ENCODE data around the gene SPATS2.

GRCh38 chr12:49503674-49504180, 136.5 kb downstream of the SPATS2 start:
- TF ChIP-seq CTCF (IDR thresholded peaks at IDR 0.05) (no peak), POLR2A (IDR thresholded peaks at IDR 0.05) (no peak)

Data from lower leg skin (tissue), 3 donors.